ENCODE data around the gene DNM3.

Gene DNM3

DNA sequence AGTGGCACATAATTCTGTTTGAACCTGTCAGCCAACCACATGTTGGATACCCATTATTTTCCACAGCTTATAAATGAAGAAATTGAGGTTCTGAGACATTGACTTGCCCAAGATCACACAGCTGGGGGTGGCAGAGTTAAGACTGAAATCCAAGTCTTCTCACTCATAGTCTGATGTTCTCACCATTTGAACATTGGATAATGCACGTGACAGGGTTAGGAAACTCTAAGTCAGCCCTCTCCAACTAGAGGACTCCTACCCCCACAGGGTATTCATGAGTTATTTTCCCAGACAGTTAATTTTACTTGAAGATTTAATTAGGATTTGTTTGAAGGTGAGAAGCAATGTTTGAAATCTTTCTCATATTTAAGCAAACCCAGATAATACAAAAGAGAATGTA is 541.1 kb downstream of the DNM3 start:
- DNase-seq: no peak

DNA sequence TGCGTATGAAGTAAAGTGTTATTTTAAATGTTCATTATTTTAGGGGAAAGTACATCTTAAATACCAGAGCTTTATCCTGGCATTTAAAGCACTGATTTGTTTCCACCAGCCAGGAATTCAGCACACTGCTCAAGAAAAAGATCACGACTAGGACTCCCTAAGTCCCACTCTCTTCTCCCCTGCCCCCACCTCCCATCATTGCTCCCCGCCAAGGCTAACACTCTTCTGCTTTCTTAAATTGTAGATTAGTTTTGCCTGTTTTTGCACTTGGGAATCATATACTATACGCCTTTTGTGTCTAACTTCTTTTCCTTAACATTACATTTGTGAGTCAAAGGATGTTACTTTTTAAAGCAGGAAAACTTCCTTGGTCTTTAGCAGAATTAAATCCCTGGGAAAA is 541.7 kb downstream of the DNM3 start:
- no peak for DNase-seq

- no peak for DNase-seq
These were observed 542.2 kb downstream of the DNM3 start for GRCh38 chr1:172383536-172383935.

DNA sequence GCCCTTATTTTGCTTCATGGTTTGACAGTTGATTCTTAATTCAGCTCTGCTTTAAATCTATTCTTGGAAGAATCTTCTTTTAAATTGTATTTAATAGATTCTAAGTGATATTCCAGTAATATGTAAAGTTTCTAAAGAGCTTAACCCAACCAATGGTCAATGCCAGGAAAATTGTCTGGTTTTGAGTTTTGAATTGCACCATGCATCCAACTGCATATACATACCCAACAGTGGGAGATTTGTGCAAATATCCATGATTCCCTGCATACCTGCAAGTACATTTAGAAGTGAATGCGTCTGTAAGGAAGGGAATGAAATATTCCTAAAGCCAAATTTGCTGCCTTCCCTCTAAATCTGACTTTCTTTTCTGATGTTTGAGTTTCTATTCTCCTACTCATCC is 543.4 kb downstream of the DNM3 start:
- DNase-seq: no peak

GRCh38 chr1:172386046-172386445 is 544.7 kb downstream of the DNM3 start:
- no peak for DNase-seq

DNA sequence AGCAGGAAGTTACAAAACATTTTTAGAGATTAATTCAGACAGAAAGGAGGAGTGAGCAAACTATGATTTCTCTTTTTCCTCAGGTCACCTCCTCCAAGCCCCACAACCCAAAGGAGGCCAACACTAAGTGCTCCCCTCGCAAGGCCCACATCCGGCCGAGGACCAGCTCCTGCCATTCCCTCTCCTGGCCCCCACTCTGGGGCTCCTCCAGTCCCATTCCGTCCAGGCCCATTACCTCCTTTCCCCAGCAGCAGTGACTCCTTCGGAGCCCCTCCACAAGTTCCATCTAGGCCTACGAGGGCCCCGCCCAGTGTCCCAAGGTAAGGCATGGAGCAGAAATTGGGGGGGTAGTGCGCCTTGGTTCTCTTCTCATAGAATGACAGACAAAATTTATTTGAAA is 547.2 kb downstream of the DNM3 start:
- DNase-seq: no peak

- no peak for DNase-seq
These were observed 549.0 kb downstream of the DNM3 start for GRCh38 chr1:172390301-172390682.

DNA sequence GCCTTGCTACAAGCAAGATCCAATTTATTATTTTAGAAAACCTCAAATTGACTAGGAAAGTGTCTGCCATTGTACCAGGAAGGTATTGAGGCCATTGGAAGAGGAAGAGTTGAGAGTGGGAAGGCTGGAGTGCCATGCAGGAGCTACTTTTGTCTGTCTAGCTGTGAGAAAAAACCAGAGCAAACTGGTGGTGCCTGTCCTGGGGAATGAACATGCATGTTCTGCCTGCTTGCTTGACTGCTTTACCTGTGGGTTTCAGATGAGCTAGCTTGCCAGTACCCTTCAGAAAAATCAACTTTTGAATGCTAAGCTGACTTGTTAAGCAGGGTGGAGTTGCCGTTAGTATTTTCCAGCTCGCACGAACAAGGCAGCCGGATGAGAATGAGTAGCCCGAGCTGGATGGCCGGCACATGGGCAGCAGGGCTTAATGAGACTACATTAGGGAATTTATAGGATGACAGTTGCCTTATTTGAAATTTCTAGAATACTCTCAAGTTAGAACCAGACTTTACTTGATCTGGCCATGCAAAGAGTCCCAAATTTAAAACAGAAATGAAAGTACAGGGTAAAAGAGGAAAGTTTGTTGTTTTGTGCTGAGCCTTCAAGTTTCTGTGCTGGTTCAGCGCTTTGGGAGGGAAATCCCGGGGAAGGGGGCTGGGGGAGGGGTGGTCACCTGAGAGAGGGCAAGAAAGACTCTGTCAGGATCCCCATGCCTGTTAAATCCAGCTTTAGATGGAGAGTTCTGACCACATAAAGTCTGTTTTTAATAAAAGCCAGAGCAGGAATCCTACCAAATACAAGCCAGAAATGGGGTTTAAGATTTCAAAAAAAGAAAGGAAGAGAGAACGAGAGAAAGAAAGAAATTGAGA is 549.6 kb downstream of the DNM3 start:
- DNase-seq: no peak

DNA sequence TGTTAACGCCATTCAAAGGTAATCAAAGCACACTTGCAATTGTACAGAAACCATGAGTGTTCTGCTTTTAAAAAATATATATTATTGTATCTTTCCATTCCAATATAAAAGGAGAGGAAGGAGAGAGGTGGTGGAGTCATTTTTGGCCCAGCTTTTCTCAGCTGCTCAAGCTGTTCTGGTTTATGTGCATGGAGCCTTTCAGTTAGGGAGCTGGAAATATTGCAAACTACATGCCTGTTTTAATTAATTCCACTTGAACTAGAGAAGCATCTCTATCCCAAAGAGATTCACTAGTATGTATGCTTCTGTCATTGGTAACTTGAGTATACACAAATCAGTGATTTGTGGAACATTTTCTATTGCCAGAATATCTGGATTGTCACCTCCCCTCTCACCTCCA is 550.7 kb downstream of the DNM3 start:
- DNase-seq: no peak

DNA sequence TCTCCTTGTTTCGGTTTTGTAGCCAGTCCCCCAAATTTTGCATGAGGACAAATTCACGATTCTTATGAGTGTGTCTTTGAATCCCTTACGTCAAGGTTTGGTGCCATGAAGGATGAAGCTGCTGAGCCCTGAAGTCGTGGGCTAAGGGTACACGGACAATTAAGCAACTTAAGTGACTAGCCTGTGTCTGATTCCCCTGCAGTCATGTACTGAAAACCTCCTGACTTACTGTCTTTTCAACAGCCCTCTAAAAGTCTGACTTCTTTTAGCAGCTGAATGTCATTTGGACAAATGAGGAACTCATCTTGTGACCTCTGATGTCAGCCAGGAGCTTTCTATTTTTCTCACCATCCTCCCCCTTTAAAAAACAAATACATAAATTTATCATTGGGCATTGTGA is 552.1 kb downstream of the DNM3 start:
- DNase-seq: no peak

DNA sequence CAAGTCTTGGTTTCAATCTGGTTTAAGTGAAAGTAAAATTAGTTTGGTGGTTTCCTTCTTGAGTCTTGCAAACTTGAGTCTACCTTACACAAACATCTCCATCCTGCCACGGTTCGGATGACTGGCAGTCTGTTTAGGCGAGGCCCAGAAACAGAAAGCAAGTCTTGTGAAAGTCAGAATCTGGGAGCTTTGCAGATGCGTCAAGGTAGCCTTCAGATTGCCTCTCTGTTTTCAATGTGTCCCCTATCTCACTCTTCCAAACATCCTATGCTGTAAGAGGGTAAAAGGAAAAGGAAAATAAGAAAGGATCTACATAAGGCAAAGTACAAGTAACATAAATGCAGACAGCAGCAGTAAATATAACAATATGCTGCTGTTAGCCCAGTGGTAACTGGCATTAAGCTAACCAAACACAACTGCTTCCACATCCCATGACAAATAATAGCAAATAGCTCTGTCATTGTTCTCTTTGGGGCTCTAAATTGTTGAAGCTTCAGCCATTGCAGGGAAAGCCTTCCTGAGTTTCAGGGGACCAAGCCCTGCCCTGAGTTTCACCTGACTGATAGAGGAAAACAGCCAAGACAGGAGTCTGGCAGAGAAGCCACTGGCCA is 552.9 kb downstream of the DNM3 start:
- DNase-seq: peak; percentile 64

GRCh38 chr1:172394811-172395210 is 553.5 kb downstream of the DNM3 start:
- DNase-seq: no peak

DNA sequence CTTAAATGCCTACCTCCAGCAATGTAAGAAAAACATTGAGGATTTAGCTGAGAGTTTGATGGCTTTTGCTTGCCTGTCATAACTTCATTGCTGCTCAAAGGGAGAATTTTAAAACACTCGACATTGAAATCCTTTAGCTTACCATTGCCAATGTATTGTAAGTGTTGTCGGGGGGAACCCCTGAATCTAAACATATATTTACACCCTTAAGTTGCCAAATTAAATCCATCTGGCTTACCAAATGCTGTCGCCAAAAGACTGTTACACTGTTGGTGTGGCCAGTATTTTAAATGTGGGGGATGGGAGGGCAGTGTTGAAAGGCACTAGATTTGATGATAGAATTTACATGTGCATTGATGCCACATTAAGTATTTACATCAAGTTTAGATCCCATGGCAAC is 554.3 kb downstream of the DNM3 start:
- DNase-seq: no peak

DNA sequence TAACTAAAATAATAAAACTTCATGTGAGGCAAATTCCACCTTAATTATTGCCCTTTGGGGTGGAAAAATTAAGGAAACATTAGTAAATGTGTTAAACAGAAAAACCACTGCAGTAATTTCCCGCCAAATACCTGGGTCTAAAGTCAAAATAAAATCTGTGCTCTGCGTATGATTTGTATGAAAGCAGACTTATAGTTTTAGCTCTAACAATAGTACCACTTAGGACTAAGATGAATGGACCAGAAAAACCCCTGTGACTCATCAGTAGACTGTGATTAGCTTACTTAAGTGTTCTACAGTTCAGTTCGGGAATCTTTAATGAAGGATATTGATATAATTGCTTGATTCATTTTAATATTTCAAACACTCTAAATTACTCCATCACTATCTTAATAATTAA is 555.9 kb downstream of the DNM3 start:
- DNase-seq: no peak

- no peak for DNase-seq
These were observed 556.3 kb downstream of the DNM3 start for GRCh38 chr1:172397633-172398032.

DNA sequence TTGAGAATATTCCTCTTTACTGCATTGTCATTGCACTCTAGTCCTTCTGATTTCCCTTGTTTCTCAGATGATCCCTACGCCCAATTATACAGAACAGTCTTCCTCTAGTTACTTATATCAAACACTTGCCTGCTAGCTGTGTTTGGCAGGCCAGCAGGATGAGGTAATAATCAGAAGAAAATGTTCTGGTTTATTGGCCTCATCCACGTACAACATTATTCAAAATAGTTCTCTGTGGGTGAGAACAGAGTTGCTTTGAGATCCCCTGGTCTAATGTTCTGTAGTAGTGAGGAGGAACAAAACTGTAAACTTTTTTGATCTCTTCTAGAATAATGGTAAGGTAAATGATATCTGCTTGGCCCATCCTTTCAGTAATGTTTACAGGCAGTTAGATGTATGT is 556.9 kb downstream of the DNM3 start:
- no peak for DNase-seq

DNA sequence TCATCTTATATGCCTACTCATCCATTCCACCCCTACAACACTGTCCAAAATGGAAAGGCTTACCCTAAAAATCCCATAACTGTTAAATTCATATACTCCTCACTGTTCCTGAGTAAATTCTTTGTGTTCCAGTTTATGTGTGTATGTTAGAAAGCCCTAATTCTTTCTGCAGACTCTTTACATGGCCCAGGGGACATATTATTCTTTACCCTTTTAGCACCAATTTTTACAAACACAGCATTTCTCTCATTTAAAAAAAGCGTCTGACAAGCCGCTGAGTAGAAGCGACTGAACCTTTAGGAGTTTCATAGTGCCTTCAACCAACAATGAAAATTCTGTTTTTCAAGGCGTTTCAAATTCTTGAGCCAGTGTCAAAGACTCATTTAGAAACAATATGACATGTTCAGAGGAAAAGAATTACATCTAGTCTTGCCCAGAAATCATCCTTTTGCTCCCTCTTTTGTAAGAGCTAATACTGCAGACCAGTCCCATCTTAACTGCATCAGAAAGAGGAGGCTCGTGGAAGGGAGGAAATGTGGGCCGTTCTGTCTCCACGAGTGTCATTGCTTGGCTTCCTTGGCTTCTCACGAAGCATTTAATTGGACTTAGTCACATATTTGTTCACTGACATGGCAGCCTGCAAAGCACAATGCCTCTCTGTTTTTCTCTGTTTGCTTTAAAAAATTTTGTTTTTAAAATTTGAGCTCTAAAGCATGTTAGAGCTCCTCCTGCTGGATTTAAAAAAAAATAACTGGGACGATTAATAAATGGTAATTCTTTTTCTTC is 557.9 kb downstream of the DNM3 start:
- peak; percentile 6 for DNase-seq

DNA sequence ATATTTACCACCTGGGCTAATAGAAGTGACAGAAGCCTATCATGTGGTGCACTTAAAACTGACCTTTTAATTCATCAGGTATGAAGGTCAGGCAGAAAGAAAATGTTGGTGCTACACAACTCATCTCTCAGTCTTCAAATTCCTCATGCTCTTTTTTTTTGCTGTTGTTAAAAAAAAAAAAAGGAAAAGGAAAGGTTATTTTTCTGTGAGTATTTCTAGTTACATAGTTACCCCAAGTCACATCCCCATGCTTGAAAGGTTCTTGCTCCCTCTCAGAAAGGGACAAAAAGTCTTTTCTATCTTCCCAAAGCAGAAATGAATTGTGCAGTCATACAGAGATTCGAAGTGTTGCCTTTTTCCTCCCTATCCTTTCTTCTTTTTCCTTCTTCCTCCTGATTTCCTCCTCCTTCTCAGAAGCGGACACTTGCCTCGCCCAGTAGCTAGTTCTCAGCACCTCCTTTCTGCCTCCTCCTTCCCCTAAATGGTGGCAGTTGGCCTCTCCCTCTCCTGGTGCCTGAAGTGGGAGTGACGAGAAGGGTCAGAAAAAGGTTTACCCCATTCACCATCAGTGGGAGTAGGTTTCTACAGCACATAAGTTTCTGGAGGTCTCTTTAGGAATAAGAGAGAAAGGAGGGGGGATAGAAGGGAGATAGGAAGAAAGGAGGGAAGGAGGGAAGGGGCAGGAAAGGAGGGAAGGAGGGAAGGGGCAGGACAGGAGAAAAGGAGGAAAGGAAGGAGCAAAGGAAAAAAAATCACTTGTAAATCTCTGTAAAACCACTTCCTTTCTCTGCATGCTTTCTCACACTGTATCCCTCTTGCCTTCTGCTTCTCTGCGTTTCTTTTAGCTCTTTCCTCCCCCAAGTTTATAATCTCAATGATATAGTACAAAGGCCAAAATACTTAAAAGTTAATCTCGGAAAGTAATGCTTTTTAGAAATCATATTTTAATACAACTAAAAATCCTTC is 558.7 kb downstream of the DNM3 start:
- no peak for DNase-seq

- no peak for DNase-seq
These were observed 559.4 kb downstream of the DNM3 start for GRCh38 chr1:172400722-172401105.

GRCh38 chr1:172401477-172401876 is 560.2 kb downstream of the DNM3 start:
- no peak for DNase-seq

DNA sequence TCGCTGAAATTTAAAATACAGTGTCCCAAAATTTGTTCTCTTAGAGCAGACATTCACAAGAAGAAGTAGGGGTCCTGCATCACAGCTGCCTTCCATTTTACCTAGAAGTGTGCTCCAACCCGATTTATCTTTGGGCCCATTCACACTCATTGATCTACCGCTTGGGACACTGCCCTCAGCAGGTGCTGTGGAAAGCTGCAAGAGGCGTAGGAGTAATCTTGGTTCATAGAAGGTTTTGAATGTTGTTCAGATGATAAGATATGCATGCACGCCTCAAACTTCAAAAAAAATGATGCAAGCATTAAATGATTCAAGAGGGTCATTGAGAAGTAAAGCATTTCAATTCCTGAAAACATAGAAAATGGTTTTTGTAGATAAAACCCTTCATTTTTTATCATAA is 560.6 kb downstream of the DNM3 start:
- DNase-seq: no peak

- no peak for DNase-seq
These were observed 561.7 kb downstream of the DNM3 start for GRCh38 chr1:172402878-172403569.
